ENCODE measurements around the gene UBC.

Gene UBC

DNA sequence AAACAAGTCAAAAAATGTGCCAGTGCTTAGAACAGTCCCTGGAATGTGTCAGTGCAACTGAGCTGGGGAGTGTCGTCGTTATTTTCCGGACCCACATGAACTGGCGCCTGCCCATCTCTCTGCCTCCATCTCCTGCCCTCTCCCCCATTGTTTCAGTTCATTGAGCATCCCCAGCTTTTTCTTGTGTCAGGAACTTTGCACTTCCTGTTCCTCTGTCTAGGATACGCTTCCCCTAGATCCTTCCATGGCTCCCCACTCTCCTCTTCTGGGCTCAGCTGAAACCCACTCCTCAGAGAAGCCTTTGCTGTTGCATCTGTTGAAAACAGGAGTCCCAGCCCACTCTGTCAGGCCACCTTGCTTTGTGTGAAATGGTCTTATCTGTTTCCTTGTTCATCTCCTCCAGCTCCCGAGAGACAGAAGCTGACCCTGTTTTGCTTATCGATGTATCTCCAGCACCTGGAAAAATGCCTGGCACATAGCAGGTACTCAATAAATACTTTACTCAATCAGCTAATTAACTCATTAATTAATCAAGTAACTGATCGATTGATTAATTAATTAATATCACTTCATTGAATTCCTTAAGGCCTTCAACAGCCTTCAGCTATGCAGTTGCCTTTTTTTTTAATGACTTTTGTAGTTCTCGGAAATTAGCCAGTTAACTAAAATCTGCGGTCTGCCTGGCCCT, 48.1 kb downstream of the UBC start:
- in situ Hi-C loops (cut with MboI; ENCODE audit: low sequenced_read_pairs): no loop called here

DNA sequence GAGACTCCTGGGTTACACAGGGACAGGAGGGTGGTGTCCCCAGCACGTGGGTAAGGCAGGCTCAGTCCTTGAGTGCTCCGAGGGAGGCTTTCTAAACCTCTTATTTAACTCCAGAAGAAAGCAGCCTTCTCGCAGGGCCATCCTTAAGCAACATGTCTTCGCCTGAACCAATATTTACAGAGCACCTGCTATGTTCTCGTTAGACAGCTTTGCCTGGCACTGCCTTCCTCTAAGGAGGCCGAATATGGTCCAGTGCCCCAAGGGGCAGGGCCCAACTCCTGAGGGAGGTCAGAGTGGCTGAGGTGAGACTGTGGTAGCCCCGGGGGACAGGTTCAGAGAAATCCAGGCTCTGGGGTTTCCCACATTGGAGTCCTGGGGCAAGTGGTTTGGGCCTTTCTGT, 48.7 kb downstream of the UBC start:
- in situ Hi-C loops (cut with MboI; ENCODE audit: low sequenced_read_pairs): no loop called here

DNA sequence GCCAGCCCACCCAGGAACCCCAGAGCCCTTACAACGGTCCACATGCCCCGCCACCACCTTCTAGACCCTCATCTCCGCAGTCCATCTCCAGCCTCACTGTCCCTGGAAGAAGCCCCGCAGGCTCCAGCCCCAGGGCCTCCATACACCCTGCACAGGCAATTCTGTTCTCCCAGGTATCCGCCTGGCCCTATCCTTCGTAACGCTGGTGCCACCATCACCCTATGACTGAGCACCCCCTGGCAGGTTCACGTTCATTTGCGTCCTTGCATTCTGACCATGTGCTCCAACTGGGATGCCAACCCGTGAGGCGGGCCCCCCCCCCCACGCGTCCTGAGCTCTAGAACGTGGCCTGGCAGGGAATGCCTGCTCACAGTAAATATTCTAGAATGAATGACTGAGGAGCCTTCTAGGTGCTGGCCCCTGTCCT, 50.1 kb downstream of the UBC start:
- in situ Hi-C loops (cut with MboI; ENCODE audit: low sequenced_read_pairs): no loop called here

DNA sequence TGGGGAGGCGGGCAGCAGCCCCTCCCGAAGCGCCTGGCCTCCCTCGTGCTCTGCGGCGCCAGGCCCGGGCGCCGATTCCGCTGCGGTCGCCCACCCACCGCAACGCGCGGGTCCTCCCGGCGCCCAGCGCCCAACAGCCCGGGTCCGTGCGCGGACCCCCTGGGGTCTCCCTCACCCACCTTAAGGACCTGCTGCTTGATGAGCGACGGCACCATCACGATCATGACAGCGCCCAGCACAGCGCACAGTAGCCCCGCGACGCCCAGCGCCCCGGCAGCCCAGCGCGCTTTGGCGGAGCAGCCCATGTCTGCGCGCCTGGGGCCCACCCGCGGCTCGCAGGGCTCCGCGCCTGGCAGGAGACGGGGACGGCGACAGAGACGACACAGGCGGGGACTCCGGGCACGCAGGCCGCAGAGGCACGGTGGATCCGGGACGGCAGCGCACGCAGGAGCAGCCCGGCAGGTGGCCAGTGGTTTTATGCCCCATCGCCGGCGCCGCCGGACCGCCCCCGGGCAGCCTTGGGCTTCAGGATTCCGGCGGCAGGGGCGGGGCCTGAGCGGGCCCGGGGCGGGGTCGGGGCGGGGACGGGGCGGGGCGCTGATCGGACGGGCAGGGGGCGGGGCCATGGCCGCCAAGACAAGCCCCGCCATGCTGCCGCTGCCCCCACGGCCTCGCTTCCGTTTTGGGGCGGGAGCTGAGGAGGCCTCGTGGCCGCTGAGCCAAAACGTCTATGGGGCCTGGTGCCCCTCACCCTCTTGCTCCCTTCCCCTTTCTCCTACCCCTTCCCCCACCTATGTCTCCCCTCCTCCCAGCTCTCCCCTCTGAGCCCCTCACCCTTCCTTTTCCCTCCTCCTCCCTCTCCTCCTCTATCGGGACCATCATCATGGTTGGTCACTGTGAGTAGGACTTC, 50.8 kb downstream of the UBC start, which contains the start of gene SCARB1:
Gene SCARB1 (minus strand): TSS at position 449 of the 910 bp plus-strand sequence. CDS start 144 bp downstream, at position 305.
- in situ Hi-C loops (cut with MboI; ENCODE audit: low sequenced_read_pairs): no loop called here

DNA sequence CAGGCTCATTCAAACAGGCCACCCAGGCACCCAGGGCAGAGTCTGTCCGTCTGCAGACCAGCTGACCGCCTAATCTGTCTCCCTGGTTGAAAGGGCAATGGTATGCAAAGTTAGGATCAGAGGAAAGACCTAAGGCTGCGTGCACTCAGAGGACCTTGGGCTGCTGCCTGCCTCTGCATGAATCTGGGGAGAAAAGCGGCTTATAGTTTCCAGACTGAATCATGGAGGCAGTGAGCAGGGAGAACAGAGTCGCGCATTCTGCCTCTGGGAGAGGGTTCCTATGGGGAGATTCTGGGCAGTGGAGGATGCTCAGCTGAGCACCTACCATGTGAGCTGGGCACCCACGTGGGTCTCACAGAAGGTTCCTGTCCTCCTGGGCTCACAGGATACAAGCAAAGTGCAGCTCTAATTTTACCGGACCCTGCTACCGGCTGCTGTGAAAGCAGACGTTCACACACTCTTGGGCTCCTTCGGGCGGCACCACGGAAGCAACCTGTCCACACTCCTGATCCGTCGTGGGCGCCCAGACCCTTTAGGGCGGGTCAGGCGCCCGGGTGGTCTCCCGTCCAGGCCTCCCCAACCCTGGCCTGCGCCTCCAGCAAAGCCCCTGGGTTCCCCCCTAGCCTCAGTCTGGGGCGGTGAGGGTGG, 51.6 kb downstream of the UBC start:
- in situ Hi-C loops (cut with MboI; ENCODE audit: low sequenced_read_pairs): no loop called here

DNA sequence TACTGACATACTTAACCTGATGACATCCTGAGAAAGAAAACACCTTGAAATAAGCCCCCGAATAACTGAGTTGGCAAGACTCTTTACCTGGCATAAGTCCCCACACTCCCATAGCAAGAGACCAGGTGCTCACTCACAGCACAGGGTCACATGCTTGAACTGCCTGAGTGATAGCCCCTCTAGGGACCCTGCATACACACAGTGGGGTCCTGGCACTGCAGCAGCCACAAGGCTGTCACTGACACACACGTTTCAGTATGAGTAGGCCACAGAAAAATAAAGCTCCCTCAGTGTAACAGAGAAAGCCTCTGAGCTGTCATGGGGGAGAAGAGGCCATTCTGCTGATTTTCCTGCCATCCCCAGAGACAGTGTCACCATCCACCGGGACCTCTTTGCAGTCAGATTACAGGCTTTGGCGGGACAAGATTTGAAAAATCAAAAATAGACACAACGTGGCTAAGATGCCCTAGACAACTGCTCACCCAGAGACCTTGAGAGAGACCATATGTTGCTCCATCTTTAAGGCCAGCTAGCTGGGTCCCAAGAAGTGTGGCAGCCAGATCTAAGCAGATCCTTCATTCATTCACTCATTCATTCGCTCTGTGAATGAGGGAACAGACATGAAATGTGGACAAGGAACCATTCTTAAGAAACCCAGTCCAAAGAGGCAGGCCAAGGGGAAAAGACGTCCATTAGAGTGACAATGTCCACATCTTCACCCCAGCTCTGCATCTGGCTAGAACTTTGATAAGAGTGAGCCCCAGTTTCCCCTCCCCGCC, 52.4 kb downstream of the UBC start:
- in situ Hi-C loops (cut with MboI; ENCODE audit: low sequenced_read_pairs): no loop called here
